Nephron (organoid): ENCODE measurements around the gene LRRC73.
"Not testable (repeated sequence)": the region's sequence is repeated elsewhere in the genome, so short reads cannot be mapped to it uniquely, and the experiment has no call there.

Source experiments
- H3K27ac Mint-ChIP-seq, 3 experiments: 2 replicates each; pipeline ENCODE4 v1.8.0; 2020; ENCODE audit warnings: mixed read lengths in 3 of 3, mild to moderate bottlenecking in 2 of 3, moderate library complexity in 1 of 3
- H3K27me3 Mint-ChIP-seq: 2 replicates; pipeline ENCODE4 v1.8.0; 2021; ENCODE audit warnings: low read depth, mild to moderate bottlenecking, moderate library complexity, mixed read lengths
- H3K36me3 Mint-ChIP-seq: 2 replicates; pipeline ENCODE4 v1.8.0; 2020; ENCODE audit warnings: low read depth, mixed read lengths
- H3K4me1 Mint-ChIP-seq: 2 replicates; pipeline ENCODE4 v1.8.0; 2020; ENCODE audit warnings: mixed read lengths
- H3K4me3 Mint-ChIP-seq, 3 experiments: 2 replicates each; pipeline ENCODE4 v1.8.0; 2020; ENCODE audit warnings: mild to moderate bottlenecking in 3 of 3, mixed read lengths in 3 of 3, moderate library complexity in 2 of 3
- H3K9me3 Mint-ChIP-seq: 2 replicates; pipeline ENCODE4 v1.8.0; 2020; ENCODE audit warnings: mixed read lengths
- CTCF ChIP-seq, 3 experiments: fragments of 200-600 bp; sonication (generic); IDR thresholded peaks; one replicate each; pipeline ENCODE4 v1.5.0; 2021; ENCODE audit warnings: antibody characterized with exemption in 3 of 3; ENCODE audit not compliant: unreplicated experiment in 3 of 3

LRRC73 gene, protein sequence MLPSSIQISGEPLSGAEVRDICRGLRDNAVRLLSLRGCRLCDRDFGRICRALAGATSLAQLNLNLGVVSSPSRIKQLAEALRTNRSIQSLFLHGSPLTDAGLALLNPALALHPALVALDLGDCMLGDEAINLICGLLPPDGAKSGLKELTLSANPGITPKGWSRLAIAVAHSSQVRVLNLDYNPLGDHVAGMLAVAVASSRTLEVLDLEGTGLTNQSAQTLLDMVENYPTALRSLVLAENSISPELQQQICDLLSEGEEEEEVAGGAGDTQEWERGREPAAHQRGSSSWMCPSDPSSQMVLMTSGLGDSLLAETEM

GRCh38 chr6:43509984-43510826, at the start of gene LRRC73:
Gene LRRC73 (minus strand): TSS chr6:43510346. CDS start chr6:43509785, 561 bp downstream.
- Mint-ChIP-seq H3K27ac (peak within 1 kb of the TSS in 2 of 3 experiments; percentile 3 to 56), H3K4me3 (peak within 1 kb of the TSS; percentile 86 to 92 (median 87)), H3K4me1 (peaks cover 23% of the 10 kb centered on the region), H3K36me3 (peaks cover 28% of the 10 kb centered on the region), H3K9me3 (no peaks in the 10 kb centered on the region), H3K27me3 (peaks cover 18% of the 10 kb centered on the region)
- no peak for TF ChIP-seq CTCF (IDR thresholded peaks at IDR 0.05; ENCODE audit: unreplicated experiment in 3 of 3)

DNA sequence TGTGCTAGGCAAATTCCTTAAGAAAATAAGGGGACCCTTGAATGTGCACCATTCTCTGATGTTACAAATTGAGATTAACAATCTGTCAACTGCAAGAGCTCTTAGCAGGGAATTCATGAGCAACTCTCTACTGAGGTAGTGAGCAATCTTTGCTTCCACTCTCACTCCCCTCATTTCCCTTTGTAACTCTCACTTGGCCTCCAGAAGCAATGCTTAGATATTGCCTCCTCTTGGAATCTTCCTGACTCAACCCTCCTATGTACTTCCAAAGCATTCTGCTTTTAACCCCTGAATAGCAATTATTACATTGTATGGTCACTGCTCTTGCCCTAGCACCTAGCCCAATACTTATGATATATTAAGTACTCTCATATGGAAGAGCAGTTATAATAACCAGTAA, 49.2 kb upstream of the LRRC73 start:
- H3K27me3 Mint-ChIP-seq, result no peaks in the 10 kb centered on the region
- no peak for TF ChIP-seq CTCF (IDR thresholded peaks at IDR 0.05; ENCODE audit: unreplicated experiment in 3 of 3)
- H3K4me1 Mint-ChIP-seq, result no peaks in the 10 kb centered on the region
- H3K27ac Mint-ChIP-seq, result no peak overlapping the region
- H3K36me3 Mint-ChIP-seq, result peaks cover 64% of the 10 kb centered on the region
- H3K4me3 Mint-ChIP-seq, result no peak overlapping the region
- no peaks in the 10 kb centered on the region for H3K9me3 Mint-ChIP-seq

DNA sequence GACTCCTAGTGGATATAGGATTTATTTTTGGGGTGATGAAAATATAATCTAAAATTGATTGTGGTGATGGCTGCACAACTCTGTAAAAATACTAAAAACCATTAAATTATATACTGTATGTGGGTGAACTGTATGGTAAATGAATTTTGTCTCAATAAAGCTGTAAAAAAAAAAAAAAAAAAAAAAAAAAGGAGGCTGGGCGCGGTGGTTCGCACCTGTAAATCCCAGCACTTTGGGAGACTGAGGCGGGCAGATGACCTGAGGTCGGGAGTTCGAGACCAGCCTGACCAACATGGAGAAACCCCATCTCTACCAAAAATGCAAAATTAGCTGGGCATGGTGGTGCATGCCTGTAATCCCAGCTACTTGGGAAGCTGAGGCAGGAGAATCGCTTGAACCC, 47.5 kb upstream of the LRRC73 start:
- peaks cover 71% of the 10 kb centered on the region for H3K36me3 Mint-ChIP-seq
- H3K4me1 Mint-ChIP-seq, H3K27ac Mint-ChIP-seq, H3K4me3 Mint-ChIP-seq, H3K9me3 Mint-ChIP-seq, H3K27me3 Mint-ChIP-seq: not testable (repeated sequence)

- no peak for TF ChIP-seq CTCF (IDR thresholded peaks at IDR 0.05; ENCODE audit: unreplicated experiment in 3 of 3)
- Mint-ChIP-seq H3K4me1 (no peaks in the 10 kb centered on the region), H3K27ac (peak overlapping the region in 1 of 3 experiments; percentile 81), H3K9me3 (no peaks in the 10 kb centered on the region), H3K27me3 (no peaks in the 10 kb centered on the region), H3K36me3 (peaks cover 62% of the 10 kb centered on the region), H3K4me3 (no peak overlapping the region)
Observed at GRCh38 chr6:43547222-43547621, 37.1 kb upstream of the LRRC73 start.

DNA sequence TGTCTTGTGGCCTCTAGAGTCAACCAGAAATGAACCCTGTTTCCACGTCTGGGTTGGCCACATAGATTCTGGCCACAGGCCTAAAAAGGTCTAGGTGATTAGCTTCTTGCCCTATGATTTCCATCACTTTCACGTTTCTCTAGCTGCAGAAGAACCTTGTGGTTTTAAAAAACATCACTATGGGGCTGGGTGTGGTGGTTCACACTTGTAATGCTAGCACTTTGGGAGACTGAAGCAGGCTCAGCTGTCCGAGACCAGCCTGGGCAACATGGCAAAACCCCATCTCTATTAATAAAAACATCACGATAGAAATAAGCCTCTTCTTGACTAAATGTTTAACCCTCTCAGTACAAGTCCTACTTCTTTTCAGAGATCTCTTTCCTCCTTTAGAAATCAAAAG, 34.3 kb upstream of the LRRC73 start:
- Mint-ChIP-seq H3K4me1 (no peaks in the 10 kb centered on the region), H3K36me3 (peaks cover 57% of the 10 kb centered on the region), H3K27ac (no peak overlapping the region), H3K4me3 (no peak overlapping the region), H3K27me3 (no peaks in the 10 kb centered on the region), H3K9me3 (no peaks in the 10 kb centered on the region)
- no peak for TF ChIP-seq CTCF (IDR thresholded peaks at IDR 0.05; ENCODE audit: unreplicated experiment in 3 of 3)

DNA sequence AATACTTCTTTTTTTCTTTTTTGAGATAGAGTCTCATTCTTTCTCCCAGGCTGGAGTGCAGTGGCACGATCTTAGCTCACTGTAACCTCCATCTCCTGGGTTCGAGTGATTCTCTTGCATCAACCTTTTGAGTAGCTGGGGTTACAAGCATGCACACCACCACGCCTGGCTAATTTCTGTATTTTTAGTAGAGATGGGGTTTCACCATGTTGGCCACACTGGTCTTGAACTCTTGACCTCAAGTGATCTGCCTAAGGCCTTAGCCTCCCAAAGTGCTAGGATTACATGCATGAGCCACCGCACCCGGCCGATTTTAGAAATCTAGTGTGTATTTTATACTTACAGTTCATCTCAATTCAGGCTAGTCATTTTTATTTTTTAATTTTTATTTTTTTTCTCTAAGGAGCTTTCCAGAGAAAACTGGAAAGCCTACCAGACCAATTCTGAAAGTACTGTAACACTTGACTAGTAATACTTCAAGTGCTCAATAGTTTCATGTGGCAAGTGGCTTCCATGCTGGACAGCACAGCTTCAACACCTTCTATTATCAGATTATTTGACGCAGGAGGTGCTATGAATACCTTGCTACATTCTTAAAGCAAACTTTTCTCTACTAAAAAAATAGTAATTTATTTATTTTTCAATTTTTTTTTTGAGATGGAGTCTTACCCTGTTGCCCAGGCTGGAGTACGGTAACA, 31.8 kb upstream of the LRRC73 start:
- no peak overlapping the region for H3K27ac Mint-ChIP-seq
- H3K36me3 Mint-ChIP-seq, result peaks cover 53% of the 10 kb centered on the region
- no peak overlapping the region for H3K4me3 Mint-ChIP-seq
- no peaks in the 10 kb centered on the region for H3K9me3 Mint-ChIP-seq
- H3K27me3 Mint-ChIP-seq, result no peaks in the 10 kb centered on the region
- TF ChIP-seq CTCF (IDR thresholded peaks at IDR 0.05; ENCODE audit: unreplicated experiment in 3 of 3), result no peak
- H3K4me1 Mint-ChIP-seq, result no peaks in the 10 kb centered on the region
